T-helper 22 cell (primary cell): Measurements from ENCODE around the gene COL23A1.

Experiments
- DNase-seq: peaks from one replicate; pipeline ENCODE4 v3.0.0-alpha.2; 2020; ENCODE audit warnings: low read depth

The COL23A1 gene

GRCh38 chr5:178458140-178458539 lies 132.1 kb downstream of the COL23A1 start:
- DNase-seq = no peak

GRCh38 chr5:178457471-178457870 lies 132.7 kb downstream of the COL23A1 start:
- DNase-seq = no peak

- DNase-seq = no peak
Measured at GRCh38 chr5:178455480-178455835, 134.7 kb downstream of the COL23A1 start.

GRCh38 chr5:178454821-178455479 lies 135.2 kb downstream of the COL23A1 start:
- no peak for DNase-seq

- no peak for DNase-seq
Measured at GRCh38 chr5:178454303-178454702, 135.9 kb downstream of the COL23A1 start.

GRCh38 chr5:178453224-178453623 lies 137.0 kb downstream of the COL23A1 start:
- DNase-seq = no peak

GRCh38 chr5:178450121-178451028 lies 139.8 kb downstream of the COL23A1 start:
- no peak for DNase-seq

- no peak for DNase-seq
Measured at GRCh38 chr5:178449163-178450070, 140.8 kb downstream of the COL23A1 start.

GRCh38 chr5:178445534-178445933 lies 144.7 kb downstream of the COL23A1 start:
- DNase-seq = no peak

- DNase-seq = no peak
Measured at GRCh38 chr5:178442405-178443257, 147.6 kb downstream of the COL23A1 start.

GRCh38 chr5:178441486-178442270 lies 148.5 kb downstream of the COL23A1 start:
- no peak for DNase-seq

- no peak for DNase-seq
Measured at GRCh38 chr5:178440181-178440580, 150.0 kb downstream of the COL23A1 start.

GRCh38 chr5:178439493-178440180 lies 150.6 kb downstream of the COL23A1 start:
- no peak for DNase-seq

- DNase-seq = no peak
Measured at GRCh38 chr5:178438796-178439195, 151.4 kb downstream of the COL23A1 start.

- DNase-seq = no peak
Measured at GRCh38 chr5:178437386-178438075, 152.7 kb downstream of the COL23A1 start.

- no peak for DNase-seq
Measured at GRCh38 chr5:178436326-178436940, 153.8 kb downstream of the COL23A1 start.

GRCh38 chr5:178435321-178436238 lies 154.6 kb downstream of the COL23A1 start:
- DNase-seq = no peak

- DNase-seq = no peak
Measured at GRCh38 chr5:178434851-178435250, 155.3 kb downstream of the COL23A1 start.
